Ammon's horn (tissue), 1 donor: Measurements from ENCODE around the gene MCOLN3.

Source experiments
- DNase-seq: peaks from one replicate; pipeline ENCODE4 v3.0.0-alpha.2; 2016; ENCODE audit warnings: low spot score

The MCOLN3 gene, protein sequence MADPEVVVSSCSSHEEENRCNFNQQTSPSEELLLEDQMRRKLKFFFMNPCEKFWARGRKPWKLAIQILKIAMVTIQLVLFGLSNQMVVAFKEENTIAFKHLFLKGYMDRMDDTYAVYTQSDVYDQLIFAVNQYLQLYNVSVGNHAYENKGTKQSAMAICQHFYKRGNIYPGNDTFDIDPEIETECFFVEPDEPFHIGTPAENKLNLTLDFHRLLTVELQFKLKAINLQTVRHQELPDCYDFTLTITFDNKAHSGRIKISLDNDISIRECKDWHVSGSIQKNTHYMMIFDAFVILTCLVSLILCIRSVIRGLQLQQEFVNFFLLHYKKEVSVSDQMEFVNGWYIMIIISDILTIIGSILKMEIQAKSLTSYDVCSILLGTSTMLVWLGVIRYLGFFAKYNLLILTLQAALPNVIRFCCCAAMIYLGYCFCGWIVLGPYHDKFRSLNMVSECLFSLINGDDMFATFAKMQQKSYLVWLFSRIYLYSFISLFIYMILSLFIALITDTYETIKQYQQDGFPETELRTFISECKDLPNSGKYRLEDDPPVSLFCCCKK

DNA sequence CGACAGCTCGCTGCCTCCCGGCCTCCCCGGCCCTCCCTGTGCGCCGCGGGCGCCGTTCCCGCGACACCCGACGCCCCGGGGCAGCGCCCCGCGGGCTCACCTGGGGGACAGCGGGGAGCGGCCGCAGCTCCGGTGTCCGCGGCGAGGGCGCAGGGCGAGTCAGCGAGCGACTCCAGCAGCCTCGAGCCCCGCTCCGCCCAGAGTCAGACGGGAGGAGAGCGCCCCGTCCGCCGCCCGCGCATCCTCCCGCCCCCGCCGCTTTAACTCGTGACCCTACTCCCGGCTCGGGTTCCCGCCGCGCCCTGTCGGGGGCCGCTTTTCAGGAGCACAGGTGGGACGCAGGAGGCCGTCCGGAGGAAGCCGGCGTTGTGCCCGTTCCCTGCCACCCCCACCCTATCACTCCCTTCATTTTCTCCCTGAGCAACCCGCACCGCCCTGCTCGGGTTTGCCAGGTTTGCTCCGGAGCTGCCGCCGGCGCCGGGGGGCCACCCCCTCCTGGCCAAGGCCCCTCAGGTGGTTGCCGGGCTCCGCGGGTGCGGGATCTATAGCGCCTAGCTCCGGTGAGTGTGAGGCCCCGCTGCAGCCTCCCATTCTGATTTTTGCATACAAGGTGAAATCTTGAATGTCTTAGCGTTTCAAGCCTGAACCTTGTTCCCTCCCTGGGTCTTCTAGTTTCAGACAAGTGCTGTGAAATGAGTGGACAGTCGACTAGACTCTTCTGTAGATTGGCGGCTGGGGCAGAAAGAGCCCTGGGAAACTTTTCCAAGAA is at the start of gene MCOLN3:
MCOLN3 (minus strand) TSS at position 205 of the 769 bp plus-strand sequence. CDS start 3,140 bp downstream, outside the sequence.
- no peak for DNase-seq

DNA sequence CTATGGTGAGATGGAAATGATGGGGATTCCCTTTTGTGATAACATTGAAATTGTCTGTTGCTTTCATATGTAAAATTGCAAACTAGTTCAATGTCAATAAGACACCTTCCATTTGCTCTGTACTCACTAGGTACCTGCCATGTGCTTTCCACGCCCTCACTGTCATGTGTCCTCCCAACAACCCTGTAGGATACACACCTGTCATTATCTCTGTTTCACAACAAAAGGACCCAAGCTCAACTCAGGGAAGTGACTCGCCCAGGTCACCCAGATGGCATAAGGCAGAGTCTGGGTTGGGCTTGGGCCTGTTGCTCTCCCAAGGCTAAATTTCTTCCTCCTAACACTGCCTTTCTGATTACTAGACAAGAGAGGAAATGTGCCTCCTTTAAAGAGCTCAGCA is 45.3 kb upstream of the MCOLN3 start:
- no peak for DNase-seq

DNA sequence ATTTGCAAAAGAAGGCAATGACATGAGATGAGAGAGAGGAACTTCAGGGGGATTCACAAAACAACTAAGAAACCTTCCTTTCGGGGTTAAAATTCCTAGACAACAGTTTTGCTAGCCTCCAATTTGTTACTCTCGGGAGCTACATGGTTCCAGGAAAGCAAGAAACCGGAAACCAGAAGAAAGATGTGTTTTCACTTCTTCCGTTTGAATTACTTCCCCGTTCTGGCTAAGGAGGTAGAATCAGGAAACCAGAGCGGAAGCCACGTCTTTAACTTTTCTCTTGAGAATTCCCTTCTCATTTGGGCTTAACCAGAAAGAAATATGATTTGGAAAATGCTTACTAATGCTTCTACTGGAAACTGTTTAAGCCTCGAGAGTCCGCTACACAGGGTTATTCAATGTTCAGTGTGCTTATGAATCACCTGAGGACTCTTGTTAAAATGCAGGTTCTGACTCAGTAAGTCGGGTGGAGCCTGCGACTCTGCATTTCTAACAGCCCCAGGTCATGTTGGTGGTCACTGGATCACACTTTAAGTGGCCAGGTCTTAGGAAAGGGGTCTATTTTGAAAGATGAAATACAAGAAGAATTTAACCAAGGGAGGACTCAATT is 43.5 kb upstream of the MCOLN3 start:
- no peak for DNase-seq

DNA sequence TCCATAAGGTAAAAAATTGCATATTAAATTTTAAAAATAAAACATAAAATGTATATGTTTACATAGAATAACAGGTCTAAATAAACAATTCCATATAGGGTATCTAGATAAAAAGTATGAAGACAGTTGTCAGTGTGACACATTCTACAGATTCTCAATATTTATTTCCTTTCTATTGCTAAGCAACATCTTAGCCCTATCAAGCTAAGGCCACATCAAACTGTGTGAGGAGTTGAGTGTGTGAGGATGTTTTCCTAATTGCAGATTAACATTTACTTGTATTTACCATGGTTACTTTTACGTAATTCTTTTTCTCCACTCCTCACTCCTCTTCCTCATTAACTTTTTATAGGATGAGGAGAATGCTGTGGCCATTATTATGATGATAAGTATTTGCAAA is 41.9 kb upstream of the MCOLN3 start:
- DNase-seq = no peak

DNA sequence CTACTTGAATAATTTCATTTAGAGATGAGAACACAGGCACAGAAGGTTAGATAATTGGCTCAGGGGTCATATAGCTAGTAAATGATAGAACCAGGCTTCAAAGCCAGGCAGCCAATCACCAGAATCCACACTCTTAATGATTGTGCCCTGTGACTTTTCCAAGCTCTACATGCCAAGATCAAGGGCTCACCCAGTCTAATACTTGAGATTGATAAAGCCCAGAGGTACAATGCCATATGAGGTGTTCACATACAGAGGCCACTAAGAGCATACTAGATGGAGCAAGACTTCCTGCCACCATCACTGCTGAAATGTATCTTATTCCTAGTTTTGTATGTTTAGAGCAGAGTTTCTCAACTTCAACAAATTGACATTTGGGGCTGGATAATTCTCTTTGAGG is 40.9 kb upstream of the MCOLN3 start:
- no peak for DNase-seq

DNA sequence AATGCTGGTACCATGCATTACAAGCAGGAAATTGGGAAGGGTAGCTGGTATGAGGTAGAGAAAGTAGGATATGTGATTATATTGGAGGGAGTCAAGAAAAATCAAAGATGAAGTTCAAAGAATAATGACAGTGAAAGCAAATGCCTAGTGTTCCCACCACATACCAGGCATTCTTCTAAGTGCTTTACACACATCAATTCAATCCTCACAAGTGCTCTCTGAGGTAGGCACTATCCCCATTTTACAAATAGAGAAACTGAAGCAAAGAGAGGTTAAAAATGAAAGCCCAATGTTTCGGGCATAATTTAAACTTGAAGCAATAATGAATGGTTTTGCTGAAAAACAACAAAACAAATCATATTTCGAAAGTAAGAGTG is 40.1 kb upstream of the MCOLN3 start:
- DNase-seq = no peak

DNA sequence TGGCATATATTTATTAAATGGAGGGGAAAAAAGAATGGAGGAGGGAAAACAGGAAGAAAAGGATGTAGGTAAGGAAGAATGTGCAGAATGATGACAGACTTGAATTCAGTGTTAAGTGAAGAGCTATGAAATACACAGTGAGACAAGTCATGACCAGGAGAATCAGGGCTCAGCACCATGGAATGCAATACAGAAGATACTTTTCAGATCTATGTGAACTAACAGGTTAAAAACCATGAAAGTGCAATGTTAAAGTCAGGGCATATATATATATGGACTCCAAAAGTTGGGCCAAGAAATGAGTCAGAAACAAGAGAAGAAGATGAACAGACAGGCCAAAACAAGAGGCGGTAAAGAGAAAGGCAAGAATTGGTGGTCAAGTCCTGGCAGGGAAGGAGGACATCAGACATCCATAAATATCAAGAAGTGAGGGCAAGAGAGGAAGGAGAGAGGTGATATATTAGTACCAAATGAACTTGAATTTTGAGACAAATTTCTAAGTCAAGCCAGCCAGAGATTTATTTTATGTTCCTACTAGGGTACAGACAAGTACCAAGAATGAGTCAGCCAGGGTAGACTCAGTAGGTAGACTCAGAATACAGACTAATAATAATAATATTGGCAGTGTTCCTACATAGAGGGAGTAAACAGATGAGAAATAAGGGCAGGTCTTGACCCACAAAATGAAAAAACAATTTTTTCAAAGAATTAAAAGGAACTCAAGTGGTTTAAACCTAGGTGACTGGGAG is 39.5 kb upstream of the MCOLN3 start:
- DNase-seq = no peak

DNA sequence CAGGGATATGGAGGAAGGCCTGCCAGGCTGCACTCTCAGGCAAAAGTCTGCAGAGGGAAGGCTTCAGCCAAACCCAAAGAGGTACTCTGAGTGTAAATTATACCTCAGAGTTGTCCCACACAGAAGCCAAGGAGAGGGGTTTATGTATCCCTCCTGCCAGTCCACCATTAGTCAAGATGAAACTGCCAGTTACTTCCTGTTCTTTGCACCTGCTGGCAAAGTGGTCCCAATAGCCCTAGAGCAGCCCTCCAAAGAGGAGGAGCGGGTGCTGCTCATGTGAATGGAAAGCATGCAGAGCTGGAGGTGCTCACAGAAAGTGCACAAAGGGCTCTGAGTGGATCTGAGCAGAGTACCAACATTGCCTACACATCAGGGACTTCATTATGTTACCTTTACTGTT is 37.1 kb upstream of the MCOLN3 start:
- DNase-seq = no peak

DNA sequence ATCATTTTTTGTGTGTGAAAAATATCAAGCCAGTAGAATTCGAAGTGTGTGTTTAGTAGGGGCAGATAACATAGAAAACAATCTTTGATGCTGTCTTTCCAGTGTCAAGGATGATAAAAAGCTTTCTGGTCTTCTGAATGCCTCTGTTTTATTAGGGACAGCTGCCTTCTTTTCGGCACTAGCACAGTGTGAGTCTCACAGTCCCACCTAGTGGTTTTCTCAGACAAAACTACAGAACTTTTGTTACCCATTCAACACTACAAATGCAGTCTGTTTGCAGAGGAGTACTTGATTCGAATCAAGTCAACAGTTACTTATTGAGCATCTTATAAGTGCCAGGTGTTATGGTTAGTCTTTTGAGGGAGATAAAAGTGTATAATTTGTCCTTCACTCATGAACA is 30.6 kb upstream of the MCOLN3 start:
- no peak for DNase-seq

DNA sequence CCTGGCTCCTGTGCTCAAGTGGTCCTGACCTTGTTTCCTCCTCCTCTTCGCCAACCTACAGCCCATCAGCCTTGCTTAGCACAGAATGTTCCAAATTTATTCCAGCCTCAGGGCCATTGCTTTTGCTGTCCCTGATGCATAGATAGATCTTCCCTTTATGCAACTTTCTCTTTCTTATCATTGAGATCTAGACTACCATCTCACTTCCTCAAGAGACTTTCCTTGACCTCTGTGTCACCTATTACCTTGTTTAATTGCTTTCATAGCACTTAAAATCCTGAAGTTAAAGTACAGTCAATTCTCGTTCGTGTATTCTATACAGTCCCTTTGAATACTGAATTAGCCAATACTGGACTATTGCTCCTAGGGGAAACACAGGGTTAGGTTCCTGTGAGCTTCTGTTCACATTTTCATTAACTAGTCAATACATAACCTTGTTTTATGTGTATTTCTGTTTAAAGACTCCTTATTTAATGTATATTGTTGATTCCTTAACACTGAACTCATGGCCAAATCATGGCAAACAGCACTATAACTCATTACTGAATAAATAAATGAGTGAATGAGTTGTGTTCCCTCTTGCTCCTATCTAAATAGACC is 26.2 kb upstream of the MCOLN3 start:
- DNase-seq = no peak

DNA sequence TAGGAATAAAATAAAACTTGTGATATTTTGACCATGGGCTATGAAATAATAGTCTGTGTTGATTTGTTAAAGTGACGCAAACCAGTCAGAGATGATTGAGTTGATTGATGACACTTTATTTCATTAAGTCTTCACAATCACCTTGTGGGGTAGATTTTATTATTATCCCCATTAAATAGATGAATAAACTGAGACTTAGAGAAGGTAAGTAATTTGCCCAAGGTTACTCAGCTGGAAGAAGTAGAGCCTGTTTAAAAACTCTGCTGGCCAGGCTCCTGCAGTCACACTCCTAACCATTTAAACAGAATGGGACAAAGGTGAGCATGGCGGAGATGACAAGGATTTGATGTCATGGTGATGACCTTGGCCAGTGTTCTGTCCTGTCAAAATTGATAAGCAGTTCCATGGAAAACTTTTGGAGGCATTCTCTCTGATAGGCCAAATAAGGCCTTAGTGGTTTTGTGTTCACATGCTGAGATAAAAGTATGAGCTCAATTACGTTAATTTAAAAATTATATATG is 22.7 kb upstream of the MCOLN3 start:
- DNase-seq = no peak

DNA sequence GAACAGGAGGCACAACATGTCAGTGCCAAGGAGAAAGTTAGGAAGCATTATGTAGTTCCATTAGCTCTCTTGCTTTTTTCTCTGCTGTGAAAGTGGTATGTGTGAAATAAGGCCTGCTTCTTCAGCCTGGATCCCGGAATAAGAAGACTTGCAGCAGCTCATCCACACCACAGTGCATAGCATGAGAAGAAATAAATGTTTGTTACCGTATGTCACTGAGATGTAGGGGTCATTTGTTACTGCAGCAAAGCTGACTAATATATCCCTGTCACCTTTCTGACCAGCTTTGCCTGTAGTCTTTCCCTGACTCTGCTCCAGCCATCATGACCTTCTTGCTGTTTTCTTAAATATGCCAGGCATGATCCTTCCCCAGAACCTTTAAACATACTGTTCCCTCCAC is 20.5 kb upstream of the MCOLN3 start:
- DNase-seq = no peak

DNA sequence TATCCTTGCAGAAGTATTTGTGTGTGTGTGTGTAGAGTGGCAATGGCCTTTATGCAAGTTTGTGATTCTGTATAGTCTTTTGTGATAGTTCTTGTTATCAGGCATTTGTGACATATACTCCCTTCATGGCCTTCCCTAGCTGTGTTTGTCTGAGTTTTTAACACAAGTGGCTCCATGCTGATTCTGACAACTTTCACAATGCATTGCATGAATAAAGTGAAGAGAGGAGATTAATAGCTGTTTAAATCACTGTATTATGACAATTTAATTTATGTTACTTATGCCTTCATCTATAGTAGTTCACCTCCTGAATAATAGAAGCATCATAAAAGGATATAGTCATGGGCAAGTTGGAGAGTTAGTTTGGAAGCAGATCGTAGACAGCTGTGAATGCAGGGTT is 17.2 kb upstream of the MCOLN3 start:
- no peak for DNase-seq

DNA sequence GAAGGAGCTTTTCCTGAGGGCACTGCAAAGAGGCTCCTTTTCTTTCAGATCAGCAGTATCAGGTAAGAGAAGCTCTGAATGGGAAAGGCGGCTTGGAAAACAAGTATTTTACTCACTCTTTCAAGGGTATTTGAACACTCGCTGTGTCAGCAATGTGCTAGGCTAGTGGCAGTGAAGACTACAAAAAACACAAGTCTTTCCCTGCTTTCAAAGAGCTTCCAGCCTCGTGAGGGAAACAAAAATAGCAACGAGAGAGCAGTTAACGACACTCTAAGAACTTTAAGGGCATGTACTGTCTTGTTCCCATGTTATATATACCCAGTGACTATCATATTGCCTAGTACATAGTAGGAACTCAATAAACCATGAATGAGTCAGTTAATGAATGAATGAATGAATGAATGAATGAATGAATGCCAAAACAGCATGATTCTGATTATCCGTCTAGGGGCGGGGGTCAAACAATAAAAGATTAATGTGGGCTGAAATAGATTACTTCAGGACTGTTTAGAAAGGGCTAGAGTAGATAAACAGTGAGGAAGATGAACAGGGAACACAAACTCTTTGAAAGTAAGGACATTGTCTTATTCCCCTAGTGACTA is 14.2 kb upstream of the MCOLN3 start:
- no peak for DNase-seq

DNA sequence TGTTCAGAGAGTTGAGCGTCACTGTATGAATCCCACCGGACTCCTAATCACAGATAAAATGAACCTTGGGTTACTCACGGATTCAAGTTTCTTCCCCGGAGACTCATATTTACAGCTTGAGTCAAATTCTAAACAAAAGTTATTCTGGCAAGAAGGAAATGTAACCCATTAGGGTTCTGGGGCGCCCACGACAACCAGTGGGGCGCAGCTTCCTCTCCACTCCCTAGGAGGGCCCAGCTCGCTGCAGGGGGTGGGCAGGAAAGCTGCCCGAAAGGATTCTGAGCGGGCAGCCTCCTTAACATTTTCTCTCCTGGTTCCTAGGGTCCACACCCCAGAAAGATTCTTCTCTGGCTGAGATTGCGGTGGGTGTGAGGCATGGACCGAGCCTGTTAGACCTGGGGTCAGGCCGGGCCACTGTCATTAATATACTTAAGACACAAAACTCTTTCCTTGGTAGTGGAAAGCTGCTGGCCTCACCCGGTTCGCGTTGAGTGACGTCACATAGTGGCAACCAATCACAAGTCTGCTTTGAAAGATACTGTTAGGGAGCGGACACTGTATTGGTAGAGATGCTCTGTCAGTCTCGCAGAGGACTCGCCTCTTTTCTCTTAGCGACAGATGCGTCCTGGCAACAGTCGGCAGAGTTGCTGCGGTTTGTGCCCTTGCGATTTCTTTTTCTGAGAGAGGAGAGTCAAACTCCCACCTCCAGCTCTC is 13.6 kb upstream of the MCOLN3 start:
- peak; percentile 97 for DNase-seq

DNA sequence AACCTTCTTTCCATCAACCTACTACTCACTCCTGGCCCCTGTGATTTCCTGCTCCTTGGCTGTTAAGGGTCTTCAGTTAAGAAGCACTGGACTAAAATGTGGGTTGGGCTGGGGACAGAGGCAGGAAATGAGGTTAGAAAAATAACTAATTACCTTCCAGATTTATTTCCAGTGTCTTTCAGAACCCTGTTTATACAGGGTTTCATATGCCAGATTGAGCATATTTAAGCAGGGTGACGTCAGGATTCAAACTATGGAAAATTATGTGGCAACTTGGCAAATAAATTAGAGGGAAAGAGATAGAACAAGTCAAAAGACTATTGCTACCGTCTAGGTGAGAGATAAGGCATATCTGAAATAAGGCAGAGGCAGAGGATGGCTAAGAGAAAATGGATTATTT is 11.7 kb upstream of the MCOLN3 start:
- no peak for DNase-seq

DNA sequence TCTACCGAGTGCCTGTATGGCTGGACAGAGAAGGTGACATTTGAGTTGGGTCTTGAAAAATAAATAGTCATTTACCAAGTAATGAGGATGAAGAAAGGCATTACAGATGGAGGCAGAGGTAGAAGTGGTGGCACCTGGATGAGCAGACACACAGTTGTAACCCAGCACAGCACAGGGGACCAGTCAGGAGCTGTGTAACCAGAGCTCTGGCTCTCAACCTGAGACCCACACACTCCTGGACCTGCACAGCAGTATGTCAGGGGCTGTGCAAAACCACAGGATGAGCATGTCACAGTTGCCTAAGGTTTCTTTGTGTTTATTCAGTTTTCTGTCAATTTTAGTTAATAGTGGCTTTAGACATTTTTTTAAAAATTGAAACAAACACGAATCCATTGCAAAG is 11.3 kb upstream of the MCOLN3 start:
- DNase-seq = no peak

DNA sequence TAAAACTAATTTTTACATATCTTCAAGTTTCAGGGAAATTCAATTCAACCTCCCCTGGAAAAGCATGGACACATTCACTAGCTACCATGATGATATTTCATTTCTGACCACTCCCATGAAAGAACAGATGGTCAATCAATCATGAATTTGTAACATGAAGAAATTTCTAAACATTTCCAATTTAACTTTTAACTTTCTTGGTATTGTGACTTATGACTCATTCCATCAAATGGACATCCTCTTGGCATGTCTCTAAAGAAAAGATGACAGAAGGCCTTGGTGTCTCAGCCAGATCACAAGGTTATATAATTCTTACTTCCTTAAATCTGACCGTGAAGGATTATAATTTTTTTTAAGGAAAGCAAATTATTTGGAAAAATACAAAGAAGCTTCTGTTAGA is 10.5 kb upstream of the MCOLN3 start:
- DNase-seq = no peak

DNA sequence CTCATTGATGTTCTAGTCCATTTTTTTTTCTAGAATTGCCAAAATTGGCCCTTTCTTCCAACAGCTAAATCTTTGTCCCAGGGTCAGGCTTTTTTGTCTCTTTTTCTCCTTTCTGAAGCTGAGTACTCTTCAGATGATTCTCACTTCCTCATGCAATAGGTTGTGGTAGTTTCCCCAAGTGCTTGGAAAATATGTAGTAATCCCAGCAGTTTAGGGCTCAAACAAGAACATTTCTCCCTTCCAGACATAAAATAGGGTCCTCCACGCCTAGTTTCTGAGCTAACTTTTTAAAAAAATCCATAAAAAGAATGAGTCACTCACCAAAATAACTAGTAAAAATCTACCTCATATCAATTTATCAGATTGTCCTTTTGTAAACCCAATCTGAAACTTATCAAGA is 10.0 kb upstream of the MCOLN3 start:
- DNase-seq = no peak

DNA sequence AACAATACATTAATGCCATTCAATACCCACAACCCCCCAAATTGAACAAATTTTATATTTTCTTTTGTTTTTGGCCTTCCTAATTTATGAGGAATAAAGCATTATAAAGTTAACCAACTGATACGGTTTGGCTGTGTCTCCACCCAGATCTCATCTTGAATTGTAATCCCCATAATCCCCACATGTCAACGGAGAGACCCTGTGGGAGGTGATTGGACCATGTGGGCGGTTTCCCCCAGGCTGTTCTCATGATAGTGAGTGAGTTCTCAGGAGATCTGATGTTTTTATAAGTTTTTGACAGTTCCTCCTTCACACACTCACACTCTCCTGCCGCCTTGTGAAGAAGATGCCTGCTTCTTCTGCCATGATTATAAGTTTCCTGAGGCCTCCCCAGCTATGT is 6.4 kb upstream of the MCOLN3 start:
- DNase-seq = no peak
